Gastroesophageal sphincter (tissue), 3 donors: Measurements from ENCODE around the gene KRTAP12-3.

Source experiments
- CTCF ChIP-seq, 4 experiments: fragments of 200-600 bp in 2 of 4; fragments of 450-650 bp in 2 of 4; sonication (generic) in 1 of 4; IDR thresholded peaks; one replicate each; pipeline ENCODE4 v1.5.1; 2017 to 2019; ENCODE audit warnings: antibody characterized with exemption in 4 of 4, mild to moderate bottlenecking in 2 of 4, moderate library complexity in 2 of 4
- EP300 ChIP-seq: sonication (generic); formaldehyde crosslinking; IDR thresholded peaks from one replicate; pipeline ENCODE4 v1.6.1; 2017; ENCODE audit warnings: antibody characterized with exemption, mild to moderate bottlenecking
- POLR2A ChIP-seq, 2 donors: fragments of 450-650 bp; IDR thresholded peaks; one replicate each; pipeline ENCODE4 v1.6.1; 2017; ENCODE audit warnings: antibody characterized with exemption in 2 of 2, mild to moderate bottlenecking in 2 of 2, moderate library complexity in 1 of 2
- POLR2AphosphoS5 ChIP-seq: sonication (generic); formaldehyde crosslinking; IDR thresholded peaks from one replicate; pipeline ENCODE4 v1.6.1; 2017; ENCODE audit warnings: antibody characterized with exemption

- TF ChIP-seq CTCF (IDR thresholded peaks at IDR 0.05) (no peak), POLR2A (IDR thresholded peaks at IDR 0.05) (no peak), POLR2AphosphoS5 (no peak), EP300 (no peak)
Observed at GRCh38 chr21:44626673-44627143, 31.0 kb upstream of the KRTAP12-3 start, which contains the start of gene KRTAP10-9.
